G401.6 (cell line): Measurements from ENCODE around the gene SCGB1C2.
"Not testable (repeated sequence)": the region's sequence is repeated elsewhere in the genome, so short reads cannot be mapped to it uniquely, and the experiment has no call there.

Experiments
- FAIRE-seq: peaks from 2 replicates; lab custom pipeline; 2012; peaks lifted over from hg19 to GRCh38; lab: Jason Lieb, UNC

The SCGB1C2 gene

GRCh38 chr17:149231-149630 lies 11.9 kb downstream of the SCGB1C2 start:
- FAIRE-seq, result no peak

- FAIRE-seq, result no peak
These were observed 12.7 kb downstream of the SCGB1C2 start for GRCh38 chr17:149897-150584.

GRCh38 chr17:151004-151403 lies 13.6 kb downstream of the SCGB1C2 start:
- no peak for FAIRE-seq

DNA sequence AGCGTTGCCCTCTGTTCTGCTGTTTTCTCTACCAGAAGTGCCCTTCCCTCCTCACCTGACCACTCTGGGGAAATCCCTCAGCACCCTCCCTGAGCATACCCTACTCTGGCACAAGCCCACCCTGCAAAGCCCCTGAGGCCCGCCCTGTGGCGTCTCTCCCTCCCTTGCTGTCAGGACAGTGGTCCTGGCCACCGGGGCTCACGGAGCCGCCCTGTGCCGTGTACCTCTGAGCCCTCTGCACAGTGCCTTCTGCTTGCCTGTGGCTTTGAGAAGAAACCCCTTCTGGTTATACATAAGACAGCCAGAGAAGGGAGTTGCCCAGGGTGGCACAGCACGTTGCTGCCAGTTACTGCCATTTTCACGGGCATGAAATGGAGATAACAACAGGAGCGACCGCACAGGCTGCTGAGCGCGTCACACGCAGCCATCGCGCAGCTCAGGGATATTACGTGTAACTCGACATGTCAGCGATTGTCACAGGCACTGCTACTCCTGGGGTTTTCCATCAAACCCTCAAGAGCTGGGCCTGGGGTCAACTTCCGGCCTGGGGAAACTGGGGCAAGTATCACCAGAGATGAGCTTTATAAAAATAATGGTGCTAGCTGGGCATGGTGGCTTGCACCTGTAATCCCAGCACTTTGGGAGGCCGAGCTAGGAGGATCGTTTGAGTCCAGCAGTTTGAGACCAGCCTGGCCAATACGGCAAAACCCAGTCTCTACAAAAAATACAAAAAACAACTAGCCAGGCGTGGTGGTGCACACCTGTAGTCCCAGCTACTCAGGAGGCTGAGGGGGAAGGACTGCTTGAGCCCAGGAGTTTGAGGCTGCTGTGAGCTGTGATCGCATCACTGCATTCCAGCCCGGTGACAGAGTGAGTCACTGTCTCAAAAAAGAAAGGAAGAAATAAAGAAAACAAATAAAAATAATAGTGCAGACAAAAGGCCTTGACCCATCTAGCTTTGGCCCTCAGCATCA lies 14.8 kb downstream of the SCGB1C2 start:
- no peak for FAIRE-seq

DNA sequence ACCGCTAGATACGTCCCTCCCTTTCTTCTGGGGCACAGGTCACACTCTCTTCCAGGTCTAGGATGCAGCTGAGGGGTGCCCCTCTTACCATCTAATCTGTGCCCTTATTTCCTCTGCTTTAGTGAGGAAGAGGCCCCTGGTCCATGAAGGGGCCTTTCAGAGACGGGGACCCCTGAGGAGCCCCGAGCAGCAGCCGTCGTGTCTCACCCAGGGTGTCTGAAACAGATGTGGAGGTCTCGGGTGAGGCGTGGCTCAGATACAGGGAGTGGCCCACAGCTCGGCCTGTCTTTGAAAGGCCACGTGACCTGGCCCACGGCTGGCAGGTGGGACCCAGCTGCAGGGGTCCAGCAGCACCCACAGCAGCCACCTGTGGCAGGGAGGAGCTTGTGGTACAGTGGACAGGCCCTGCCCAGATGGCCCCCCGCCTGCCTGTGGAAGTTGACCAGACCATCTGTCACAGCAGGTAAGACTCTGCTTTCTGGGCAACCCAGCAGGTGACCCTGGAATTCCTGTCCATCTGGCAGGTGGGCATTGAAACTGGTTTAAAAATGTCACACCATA lies 15.6 kb downstream of the SCGB1C2 start:
- FAIRE-seq, result no peak

- FAIRE-seq, result no peak
These were observed 16.5 kb downstream of the SCGB1C2 start for GRCh38 chr17:153851-154250.

- no peak for FAIRE-seq
These were observed 18.2 kb downstream of the SCGB1C2 start for GRCh38 chr17:155576-155975.

GRCh38 chr17:156094-156621 lies 18.8 kb downstream of the SCGB1C2 start:
- FAIRE-seq, result no peak

- no peak for FAIRE-seq
These were observed 19.6 kb downstream of the SCGB1C2 start for GRCh38 chr17:156946-157345.

DNA sequence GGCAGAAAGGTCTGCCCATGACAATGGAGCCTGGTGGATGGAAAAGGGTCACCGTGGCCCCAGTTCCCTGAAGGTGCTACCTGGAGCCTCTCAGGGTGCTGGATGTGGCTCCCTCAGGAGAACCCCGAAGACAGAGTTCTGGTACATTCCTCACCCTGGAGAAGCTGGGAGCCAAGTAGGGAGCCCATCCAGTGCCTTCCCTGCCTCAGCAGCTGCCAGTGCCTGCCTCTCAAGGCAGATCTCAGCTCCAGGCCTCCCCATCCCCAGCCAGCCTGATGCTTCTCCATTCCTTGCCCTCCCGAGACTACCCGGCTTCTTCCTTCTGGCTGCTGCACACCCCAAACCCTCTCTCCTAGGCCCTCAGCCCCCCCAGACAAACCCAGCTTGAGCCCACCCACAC lies 20.5 kb downstream of the SCGB1C2 start:
- FAIRE-seq, result no peak

GRCh38 chr17:158379-158778 lies 21.0 kb downstream of the SCGB1C2 start:
- no peak for FAIRE-seq

- no peak for FAIRE-seq
These were observed 22.2 kb downstream of the SCGB1C2 start for GRCh38 chr17:159609-160008.

DNA sequence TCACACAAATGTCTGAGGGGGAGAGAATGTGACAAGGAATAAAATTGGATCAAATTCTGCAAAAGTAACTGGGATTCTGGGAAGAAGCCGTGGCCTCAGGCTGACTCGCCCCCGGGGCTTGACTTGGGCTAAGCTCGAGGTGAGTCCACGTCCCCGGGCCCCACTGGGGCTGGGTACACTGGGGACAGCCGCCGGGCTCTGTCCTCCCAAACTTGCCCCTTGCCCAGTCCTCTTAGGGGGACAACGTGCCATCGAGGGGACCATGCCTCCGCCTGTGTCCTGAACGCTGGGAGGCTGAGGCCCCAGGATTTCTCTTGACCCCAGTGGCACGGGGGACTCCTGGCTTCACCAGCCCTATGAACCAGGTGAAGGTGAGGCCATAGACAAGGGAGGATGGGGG lies 23.0 kb downstream of the SCGB1C2 start:
- FAIRE-seq, result no peak

DNA sequence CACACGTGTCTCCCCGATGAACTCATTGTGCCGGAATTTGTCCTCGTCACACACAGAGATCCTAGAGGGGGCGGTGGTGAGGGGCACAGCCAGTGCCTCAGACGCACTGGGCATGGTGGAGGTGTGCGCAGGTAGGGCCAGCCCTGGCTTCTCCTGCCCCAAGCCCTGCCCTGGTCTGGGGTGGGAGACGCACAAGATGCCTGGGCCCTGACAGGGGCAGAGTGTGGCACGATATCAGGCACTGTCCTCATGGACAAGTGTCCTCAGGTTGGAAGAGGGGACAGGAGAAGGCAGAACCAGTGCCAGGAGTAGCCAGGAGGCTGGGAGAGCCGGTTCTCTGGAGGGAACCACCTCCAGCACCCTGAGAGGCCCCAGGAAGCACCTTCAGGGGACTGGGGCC lies 24.1 kb downstream of the SCGB1C2 start:
- FAIRE-seq, result no peak

- no peak for FAIRE-seq
These were observed 25.3 kb downstream of the SCGB1C2 start for GRCh38 chr17:162689-163088.

GRCh38 chr17:163514-164098 lies 26.2 kb downstream of the SCGB1C2 start:
- FAIRE-seq, result no peak

DNA sequence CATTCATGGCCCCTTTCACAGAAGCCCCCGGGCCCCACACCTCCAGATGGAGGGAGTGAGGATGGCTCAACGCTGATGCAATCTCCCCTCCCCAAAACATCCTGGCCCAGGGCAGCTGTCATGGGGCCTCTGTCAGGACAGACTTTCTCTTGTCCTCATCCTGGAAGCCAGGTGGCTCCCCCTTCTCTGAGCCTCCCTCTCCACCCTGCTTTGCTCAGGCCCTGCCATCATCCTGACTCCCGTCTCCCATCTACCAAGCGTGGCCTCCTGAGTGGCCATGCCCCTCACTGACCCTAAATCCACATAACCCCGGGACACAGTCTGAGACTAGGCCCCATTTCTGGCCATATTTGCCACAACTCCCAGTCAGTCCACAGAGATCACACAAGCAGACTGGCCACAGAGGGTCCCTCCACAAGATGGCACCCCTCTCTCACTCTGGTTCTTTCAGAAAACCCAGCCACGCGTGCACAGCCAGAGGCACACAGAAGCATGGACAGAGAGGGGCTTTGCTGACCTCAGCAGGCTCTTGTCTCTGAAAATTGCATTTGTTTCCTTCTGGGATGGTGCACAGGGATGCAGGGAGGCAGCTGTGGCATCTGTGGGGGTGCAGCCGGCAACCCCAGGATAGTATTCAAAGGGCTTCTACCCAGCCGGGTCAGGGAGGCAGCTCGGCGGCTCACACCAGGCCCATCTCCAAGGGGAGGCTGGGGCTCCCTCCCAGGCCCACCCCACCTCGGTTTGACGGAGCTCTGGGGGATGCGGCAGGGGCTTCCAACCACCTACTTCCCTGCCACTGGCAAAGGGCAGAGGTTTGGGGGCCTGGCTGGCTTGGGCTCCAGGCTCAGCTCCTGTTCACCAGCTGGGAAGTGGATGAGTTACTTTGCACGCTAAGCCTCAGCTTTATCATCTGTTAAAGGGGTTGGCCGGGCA lies 27.2 kb downstream of the SCGB1C2 start:
- FAIRE-seq, result no peak

- no peak for FAIRE-seq
These were observed 28.6 kb downstream of the SCGB1C2 start for GRCh38 chr17:165939-166338.

GRCh38 chr17:168614-169013 lies 31.2 kb downstream of the SCGB1C2 start:
- not testable (repeated sequence) for FAIRE-seq

DNA sequence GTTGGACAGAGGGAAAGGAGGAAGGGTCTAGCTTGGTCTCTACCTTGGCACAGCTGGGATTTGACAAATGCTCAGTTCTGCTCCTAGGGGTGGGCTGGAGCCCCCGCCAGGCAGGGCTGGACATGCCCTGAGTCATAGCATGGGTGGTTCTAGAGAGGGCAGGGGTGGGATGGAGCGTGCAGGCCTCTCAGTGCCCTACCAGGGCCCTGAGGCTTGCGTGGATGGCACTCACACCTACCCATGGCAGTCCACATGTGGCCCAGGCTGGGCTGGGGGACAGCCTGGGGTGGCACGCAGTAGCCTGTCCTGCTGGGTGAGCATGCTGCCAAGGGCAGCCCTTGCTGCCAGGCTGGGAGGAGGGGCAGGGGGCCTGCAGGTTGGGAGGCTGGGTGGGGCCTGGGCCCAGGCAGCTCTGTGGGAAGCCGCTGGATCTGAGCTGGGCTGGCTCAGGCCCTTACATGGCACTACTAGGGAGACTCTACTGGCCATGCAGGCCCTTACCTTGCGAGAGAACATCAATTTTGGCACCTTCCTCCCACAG lies 32.8 kb downstream of the SCGB1C2 start:
- FAIRE-seq, result no peak

DNA sequence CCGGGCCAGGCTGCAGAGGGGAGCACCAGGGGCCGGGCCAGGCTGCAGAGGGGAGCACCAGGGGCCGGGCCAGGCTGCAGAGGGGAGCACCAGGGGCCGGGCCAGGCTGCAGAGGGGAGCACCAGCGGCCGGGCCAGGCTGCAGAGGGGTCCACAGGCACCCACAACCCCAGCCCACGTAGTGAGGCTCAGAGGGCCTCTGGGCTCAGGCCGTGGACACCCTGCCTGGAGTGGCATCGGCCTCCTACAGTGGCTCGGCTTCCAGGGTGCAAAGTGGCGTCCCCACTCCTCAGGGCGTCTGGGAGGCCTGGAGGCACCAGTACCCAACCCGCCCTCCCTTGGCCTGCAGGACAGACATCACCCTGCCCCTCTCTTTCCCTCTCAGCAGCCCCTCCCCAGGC lies 34.5 kb downstream of the SCGB1C2 start:
- FAIRE-seq, result no peak
